HCT116 (cell line): ENCODE measurements around the gene CSRNP2.

Experiments
- ATF3 ChIP-seq: IDR thresholded peaks from 2 replicates; pipeline ENCODE4 v1.6.1; 2012
- CEBPB ChIP-seq: IDR thresholded peaks from 2 replicates; pipeline ENCODE4 v1.6.1; 2012; ENCODE audit warnings: low read depth
- CTCF ChIP-seq, 3 experiments: fragments of 200-600 bp in 1 of 3; sonication (generic) in 1 of 3; IDR thresholded peaks in 2 of 3; conservative IDR thresholded peaks in 1 of 3; 2 replicates each; pipeline ENCODE4 v1.5.1; 2012 to 2017; ENCODE audit warnings: low read depth in 2 of 3, low read length in 2 of 3, antibody characterized with exemption in 1 of 3, borderline replicate concordance in 1 of 3, control low read depth in 1 of 3, mild to moderate bottlenecking in 1 of 3, mixed read lengths in 1 of 3, mixed run types in 1 of 3, moderate library complexity in 1 of 3; ENCODE audit not compliant: insufficient read depth in 1 of 3
- EGR1 ChIP-seq: IDR thresholded peaks from 2 replicates; pipeline ENCODE4 v1.6.1; 2012; ENCODE audit warnings: low read depth
- EZH2 ChIP-seq: fragments of 200-600 bp; sonication (generic); IDR thresholded peaks from 2 replicates; pipeline ENCODE4 v1.6.1; 2017; ENCODE audit warnings: antibody characterized with exemption, mixed run types
- FOSL1 ChIP-seq: IDR thresholded peaks from 2 replicates; pipeline ENCODE4 v1.6.1; 2012; ENCODE audit warnings: low read depth
- POLR2A ChIP-seq: IDR thresholded peaks from 2 replicates; pipeline ENCODE4 v1.7.0; 2011; ENCODE audit warnings: borderline replicate concordance; ENCODE audit not compliant: insufficient read depth, insufficient read length; ENCODE audit errors: extremely low read depth
- POLR2AphosphoS5 ChIP-seq: IDR thresholded peaks from 2 replicates; pipeline ENCODE4 v1.6.1; 2011; ENCODE audit warnings: mild to moderate bottlenecking, low read depth, low read length, moderate library complexity
- RAD21 ChIP-seq: IDR thresholded peaks from 2 replicates; pipeline ENCODE4 v1.6.1; 2012; ENCODE audit warnings: low read depth, mild to moderate bottlenecking
- REST ChIP-seq: IDR thresholded peaks from 2 replicates; pipeline ENCODE4 v1.6.1; 2012; ENCODE audit warnings: low read depth
- SIN3A ChIP-seq: IDR thresholded peaks from 2 replicates; pipeline ENCODE4 v1.6.1; 2012; ENCODE audit warnings: low read depth
- SP1 ChIP-seq: IDR thresholded peaks from 2 replicates; pipeline ENCODE4 v1.6.1; 2012; ENCODE audit warnings: low read depth
- YY1 ChIP-seq: IDR thresholded peaks from 2 replicates; pipeline ENCODE4 v1.6.1; 2011; ENCODE audit warnings: low read length, low read depth, moderate library complexity, mild to moderate bottlenecking; ENCODE audit not compliant: insufficient replicate concordance; ENCODE audit errors: extremely low read depth
- ZBTB33 ChIP-seq: IDR thresholded peaks from 2 replicates; pipeline ENCODE4 v1.6.1; 2011; ENCODE audit warnings: mild to moderate bottlenecking, low read length, moderate library complexity; ENCODE audit not compliant: insufficient replicate concordance; ENCODE audit errors: extremely low read depth

GRCh38 chr12:51013441-51013840, 70.0 kb downstream of the CSRNP2 start:
- TF ChIP-seq EZH2 (no peak), POLR2A (no peak), REST (no peak), CTCF (IDR thresholded peaks at IDR 0.05 in 2 of 3, conservative IDR thresholded peaks at IDR 0.05 in 1 of 3; ENCODE audit: borderline replicate concordance in 1 of 3, insufficient read depth in 1 of 3, low read depth in 2 of 3, low read length in 2 of 3) (no peak), CEBPB (no peak), SP1 (no peak), EGR1 (no peak), ZBTB33 (no peak), POLR2AphosphoS5 (no peak), RAD21 (no peak), ATF3 (no peak), SIN3A (no peak), YY1 (no peak), FOSL1 (no peak)
